Esophagus muscularis mucosa (tissue), 3 donors: ENCODE measurements around the gene PSAP.

Source experiments
- CTCF ChIP-seq, 3 experiments: fragments of 200-600 bp in 2 of 3; fragments of 450-650 bp in 1 of 3; sonication (generic) in 2 of 3; IDR thresholded peaks; one replicate each; pipeline ENCODE4 v1.5.1; 2017 to 2019; ENCODE audit warnings: antibody characterized with exemption in 3 of 3, mild to moderate bottlenecking in 2 of 3, moderate library complexity in 1 of 3
- POLR2A ChIP-seq: fragments of 450-650 bp; IDR thresholded peaks from one replicate; pipeline ENCODE4 v1.6.1; 2017; ENCODE audit warnings: antibody characterized with exemption, moderate library complexity, mild to moderate bottlenecking, low read depth

- TF ChIP-seq CTCF (IDR thresholded peaks at IDR 0.05), result no peak
- TF ChIP-seq POLR2A, result no peak
These were observed 34.6 kb downstream of the PSAP start for GRCh38 chr10:71816421-71816851.
